Tongue (tissue), 2 donors: ENCODE data around the gene GJA8. TPM values are rescaled to one million over a fixed set of nuclear protein-coding genes. Genes with fewer than 3 reads are reported as not detected.
"Not testable (repeated sequence)": the region's sequence is repeated elsewhere in the genome, so short reads cannot be mapped to it uniquely, and the experiment has no call there.

Experiments used
- DNase-seq: peaks from one replicate; pipeline ENCODE4 v3.0.0-alpha.2; 2015
- total RNA-seq: library from RNA; depleted of rRNA; stranded (reverse); fragments of >200 nt; gene quantifications from one replicate; pipeline ENCODE4 v1.2.3, GENCODE V29; 2014

Gene GJA8
- total RNA-seq, result not detected

DNA sequence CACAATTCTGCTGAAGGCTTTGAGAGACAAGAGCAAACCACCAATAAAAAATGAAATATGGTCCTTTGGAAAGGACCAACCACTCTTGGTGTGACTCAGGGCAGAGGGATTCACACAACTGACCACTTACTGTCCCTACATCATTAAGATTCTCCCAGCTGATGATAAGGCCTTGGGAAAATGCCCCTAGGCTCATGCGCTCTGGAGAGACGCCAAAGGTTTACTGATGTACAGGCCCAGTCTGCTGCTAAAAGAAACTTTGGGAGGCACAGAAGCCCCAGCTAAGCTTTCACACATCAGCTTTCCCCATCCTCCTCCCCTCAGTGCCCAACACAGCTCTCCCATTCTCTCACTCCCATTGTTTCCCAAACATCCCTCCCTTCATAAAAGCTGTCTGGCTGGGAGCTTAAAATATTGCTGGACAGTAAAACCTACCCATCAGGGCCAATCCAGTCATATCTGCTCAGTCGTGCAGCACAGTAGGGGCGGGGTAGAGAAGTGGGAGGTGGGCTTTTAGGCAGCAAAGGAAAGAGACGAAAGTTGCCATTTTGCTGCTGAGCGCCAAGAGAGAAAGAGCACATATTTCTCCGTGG, at the start of gene GJA8:
TSS of gene GJA8 (plus strand) at position 543 of the 593 bp plus-strand sequence. CDS start 5,161 bp downstream, outside the sequence.
- no peak for DNase-seq

DNA sequence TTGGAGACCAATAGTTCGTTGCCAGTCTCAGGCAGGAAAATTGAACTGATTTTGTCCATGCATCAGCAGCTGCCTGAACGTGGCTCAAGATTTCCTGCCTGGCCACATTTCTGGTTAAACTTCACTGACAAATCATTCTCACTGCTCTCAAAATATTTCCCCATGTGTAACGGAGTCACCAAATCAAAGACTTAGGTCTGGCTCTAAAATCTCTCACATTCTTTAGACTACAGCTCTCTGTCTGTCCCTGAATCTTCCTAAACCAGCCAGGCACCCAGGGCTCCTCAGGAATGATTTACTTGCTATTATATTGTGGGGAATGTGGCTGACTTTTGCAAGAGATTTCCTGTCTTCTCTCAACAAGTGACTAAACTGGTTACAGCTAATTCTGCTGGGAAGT, 49.2 kb upstream of the GJA8 start:
- no peak for DNase-seq

DNA sequence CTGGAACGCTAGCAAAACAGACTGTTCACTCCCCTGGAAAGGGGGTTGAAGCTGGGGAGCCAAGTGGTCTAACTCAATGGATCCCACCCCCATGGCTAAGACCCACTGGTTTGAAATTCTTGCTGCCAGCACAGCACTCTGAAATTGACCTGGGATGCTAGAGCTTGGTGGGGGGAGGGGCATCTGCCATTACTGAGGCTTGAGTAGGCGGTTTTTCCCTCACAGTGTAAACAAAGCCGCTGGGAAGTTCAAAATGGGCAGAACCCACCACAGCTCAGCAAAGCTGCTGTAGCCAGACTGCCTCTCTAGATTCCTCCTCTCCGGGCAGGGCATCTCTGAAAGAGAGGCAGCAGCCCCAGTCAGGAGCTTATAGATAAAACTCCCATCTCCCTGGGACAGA, 47.6 kb upstream of the GJA8 start:
- not testable (repeated sequence) for DNase-seq

DNA sequence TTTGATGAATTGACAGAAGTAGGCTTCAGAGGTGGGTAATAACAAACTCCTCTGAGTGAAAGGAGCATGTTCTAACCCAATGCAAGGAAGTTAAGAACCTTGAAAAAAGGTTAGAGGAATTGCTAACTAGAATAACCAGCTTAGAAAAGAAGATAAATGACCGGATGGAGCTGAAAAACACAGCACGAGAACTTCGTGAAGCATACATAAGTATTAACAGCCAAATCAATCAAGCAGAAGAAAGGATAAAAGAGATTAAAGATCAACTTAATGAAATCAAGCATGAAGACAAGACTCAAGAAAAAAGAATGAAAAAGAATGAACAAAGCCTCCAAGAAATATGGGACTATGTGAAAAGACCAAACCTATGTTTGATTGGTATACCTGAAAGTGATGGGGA, 46.6 kb upstream of the GJA8 start:
- DNase-seq, result not testable (repeated sequence)

DNA sequence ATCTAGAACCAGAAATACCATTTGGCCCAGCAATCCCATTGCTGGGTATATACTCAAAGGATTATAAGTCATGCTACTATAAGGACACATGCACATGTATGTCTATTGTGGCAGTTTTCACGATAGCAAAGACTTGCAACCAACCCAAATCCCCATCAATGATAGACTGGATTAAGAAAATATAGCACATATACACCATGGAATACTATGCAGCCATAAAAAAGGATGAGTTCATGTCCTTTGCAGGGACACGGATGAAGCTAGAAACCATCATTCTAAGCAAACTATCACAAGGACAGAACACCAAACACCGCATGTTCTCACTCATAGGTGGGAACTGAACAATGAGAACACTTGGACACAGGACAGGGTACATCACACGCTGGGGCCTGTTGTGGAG, 35.4 kb upstream of the GJA8 start:
- DNase-seq, result not testable (repeated sequence)

DNA sequence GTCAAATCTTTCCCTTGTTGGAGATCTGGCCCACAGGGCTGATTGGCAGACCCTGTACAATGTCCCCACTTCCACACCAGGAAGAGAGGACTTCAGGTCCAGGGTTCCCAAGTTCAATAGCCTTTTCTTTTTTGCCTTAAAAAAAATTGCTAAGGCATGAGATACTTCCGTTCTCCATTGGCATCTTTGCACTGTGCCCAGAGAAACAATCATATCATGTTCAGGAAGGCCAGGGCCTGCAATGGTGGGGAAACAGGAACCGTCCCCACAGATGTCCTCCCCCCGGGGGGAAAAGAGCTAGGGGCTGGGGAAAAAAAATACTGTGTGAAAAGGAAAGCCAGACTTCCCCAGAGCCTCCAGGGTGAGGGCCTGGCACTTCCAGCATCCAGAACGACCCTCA, 24.6 kb upstream of the GJA8 start:
- DNase-seq, result no peak

DNA sequence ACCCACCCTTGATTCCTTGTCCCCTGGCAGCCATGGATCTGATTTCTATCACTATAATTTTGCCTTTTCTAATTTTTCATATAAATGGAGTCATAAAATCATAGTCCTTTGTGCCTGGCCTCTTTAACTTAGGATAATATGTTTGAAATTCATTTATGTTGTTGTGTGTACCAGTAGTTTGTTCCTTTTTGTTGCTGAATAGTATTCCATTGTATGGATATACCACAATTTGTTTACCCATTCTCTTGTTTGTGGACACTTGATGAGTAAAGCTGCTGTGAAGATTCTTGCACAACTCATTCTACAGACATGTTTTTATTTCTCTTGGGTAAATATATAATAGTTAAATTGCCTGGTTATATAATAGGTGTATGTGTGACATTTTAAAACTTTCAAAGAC, 22.7 kb upstream of the GJA8 start:
- DNase-seq, result no peak

DNA sequence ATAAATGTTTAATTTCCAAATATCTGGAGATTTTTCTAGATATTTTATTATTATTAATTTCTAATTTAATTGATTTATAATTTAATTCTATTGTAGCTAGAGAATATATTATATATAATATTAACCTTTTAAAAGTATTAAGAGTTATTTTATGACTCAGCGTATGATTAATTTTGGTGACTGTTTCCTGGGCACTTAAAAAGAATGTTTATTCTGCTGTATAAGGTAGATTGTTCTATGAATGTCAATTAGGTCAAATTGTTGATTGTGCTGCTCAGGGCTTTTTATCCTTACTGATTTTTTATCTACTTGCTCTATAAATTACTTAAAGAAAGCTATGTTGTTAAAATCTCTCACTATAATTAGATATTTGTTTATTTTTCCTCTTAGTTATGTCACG, 20.1 kb upstream of the GJA8 start:
- DNase-seq, result no peak

DNA sequence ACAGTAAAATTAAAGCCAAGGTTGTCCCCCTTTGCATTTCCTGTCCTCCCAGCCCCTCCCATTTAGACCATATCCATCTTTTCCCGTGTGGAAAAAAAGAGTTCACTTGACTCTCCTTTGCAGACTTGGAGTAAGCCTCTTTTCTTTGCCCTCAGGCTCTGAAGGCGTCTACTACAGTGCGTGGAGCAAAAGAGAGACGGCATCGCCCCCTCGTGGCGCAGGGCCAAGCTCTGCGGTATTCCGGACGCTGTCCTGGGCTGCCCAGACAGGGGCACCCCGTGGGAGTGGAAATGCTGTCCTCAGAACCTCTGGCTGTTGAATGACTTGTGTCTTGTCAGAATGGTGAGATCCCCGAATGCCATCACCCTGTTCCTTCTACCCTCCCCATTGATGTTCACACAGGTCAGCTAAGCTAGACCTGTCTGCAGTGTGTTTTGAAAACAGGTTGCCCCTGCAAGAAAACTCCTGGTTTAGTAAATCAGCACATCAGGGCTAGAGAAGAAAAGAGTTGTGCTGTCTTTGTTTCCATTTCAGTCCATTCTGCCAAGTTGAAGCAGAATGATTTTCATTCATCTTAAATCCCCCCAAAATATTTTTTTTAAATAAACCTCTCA, 12.3 kb upstream of the GJA8 start:
- peak; percentile 81 for DNase-seq

DNA sequence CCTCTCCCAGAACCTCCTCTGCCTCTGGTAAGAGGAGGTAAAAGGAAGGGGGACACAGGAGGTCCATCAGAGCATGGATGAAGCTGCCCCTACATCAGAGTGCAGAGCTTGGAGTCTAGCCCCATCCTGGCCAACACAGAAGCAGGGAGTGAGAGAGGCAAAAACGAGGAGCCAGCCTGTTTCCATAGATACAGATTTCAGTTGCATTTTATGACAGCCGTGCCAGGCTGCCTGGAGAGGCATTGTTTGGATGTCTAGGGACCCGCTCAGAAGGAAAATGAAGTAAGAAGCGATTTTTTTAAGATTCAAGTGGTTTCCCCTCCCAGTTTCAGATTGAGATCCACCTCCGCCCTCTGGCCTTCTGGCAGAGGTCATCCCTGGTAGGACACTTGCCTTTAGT, 11.5 kb upstream of the GJA8 start:
- DNase-seq, result no peak

DNA sequence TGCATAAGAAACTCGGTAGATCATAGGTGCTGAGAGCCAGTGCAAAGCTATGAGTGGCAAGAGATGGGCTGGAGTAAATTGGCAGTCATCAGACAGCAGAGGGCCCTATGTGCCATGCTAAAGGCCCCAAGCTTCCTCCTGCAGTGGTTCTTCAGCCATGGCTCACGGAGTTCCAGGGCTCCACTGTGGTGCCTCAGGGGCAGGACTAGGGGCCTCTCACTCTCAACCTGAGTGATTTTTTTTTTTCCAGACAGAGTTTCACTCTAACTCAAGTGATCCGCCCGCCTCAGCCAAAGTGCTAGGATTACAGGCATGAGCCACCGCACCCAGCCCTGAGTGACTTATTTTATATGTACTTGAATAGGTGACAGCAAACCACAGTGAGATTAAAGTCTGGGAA, 10.4 kb upstream of the GJA8 start:
- DNase-seq, result peak; percentile 33

DNA sequence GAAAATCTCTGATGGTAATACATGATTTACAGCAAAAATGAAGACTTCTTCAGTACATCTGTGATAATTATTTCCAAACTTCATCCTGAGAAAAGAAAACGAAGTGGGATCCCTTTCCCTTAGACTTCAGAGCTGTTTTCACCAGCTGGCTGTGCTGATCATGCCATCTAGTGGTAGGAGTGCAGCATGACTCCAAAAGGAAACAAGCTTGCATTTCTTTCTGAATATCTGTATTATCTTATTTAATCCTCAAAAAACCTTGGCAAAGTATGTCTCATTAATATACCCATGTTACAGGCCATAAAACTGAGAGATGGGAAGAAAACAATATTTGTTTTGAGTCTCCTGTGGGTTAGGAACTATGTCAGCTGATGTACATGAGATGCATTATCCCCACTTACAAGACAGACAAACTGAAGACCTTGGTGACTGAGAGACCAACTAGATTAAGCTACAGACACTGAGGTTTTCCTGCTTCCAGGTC, 9.8 kb upstream of the GJA8 start:
- peak; percentile 82 for DNase-seq

DNA sequence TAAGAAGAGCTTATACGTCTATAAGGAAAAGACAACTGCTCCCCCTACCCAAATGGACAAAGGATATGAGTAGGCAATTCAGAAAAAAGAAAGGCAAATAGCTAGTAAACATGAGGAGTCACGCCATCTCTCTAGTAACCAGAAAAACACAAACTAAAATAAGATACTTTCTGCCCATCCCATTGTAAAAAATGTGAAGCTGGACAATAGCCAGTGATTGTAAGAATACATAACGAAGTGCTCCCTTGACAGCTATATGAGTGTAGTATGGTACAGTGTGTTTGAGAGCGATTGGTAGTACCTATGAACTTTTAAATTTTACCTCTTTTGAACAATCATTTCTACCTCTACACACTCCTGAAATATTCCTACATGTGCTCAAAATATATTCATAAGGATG, 7.5 kb upstream of the GJA8 start:
- DNase-seq, result no peak

DNA sequence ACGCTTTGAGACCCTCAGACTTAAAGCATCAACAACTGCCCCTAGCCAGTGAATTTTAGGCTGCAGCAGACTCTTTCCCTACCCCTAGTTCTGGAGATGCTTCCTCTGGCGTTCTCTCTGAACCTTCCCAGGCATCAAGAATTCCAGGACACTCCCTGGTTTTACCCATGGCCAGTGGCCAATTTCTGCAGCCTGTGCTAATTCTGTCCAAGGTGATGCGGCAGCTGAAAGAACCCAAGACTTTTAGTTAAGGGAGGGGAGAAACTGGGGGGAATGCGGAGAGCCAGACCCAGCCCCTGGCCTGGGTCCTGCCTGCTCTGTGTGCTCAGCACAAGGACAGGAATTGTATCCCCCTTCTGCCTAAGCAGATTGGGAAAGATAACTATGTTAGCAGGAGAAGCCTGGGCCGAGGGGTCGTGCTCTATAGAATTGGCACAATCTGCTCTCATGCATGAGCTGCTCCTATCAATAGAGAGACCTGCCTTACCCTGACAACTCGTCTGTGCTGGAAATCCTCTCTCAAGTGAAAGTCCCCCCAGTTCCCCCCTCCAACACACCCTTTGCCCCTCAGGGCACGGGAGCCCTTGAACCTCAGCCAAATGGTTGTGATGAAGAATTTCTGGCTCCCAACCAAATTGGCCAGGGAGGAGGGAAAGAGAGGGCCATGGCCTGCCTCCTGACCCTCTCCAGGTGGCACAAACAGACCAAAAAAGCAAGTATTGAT, 5.4 kb upstream of the GJA8 start:
- peak; percentile 58 for DNase-seq

DNA sequence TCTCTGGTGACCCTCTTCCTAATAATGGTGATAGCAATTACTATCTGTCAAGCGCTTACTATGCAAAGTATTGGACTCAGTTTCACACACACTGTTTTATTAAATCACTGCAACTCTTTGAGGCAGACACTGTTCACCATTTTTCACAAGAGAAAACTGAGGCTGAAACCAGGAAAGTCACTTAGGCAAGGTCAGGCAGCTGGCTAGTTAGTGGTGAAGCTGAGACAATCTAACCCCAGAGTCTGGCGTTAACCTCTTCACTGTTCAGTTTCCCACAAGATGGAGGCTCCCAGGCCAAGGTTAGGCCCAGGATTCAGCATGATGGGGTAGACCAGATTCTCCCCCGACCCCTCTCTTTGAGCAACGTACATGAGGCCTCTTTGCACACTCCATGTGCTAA, 4.8 kb upstream of the GJA8 start:
- no peak for DNase-seq

DNA sequence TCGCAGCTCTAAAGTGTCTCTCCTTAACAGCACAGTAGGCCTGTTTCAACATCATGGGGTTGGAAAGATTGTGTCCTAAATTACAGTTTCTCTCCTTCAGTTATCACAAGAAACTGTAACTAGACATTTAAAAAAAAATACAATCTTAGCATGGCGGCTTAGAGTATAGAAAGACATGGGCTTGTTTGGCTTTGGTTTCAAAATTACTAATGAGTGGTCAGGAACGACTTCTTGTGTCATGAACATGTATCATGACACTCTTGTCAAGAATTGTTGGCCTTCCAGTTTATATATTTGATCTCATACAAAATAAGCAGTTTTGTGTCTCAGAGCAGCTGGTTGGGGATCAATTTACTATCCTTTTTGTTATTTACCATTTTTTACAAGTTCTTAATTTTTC, 2.1 kb downstream of the GJA8 start:
- DNase-seq, result no peak

DNA sequence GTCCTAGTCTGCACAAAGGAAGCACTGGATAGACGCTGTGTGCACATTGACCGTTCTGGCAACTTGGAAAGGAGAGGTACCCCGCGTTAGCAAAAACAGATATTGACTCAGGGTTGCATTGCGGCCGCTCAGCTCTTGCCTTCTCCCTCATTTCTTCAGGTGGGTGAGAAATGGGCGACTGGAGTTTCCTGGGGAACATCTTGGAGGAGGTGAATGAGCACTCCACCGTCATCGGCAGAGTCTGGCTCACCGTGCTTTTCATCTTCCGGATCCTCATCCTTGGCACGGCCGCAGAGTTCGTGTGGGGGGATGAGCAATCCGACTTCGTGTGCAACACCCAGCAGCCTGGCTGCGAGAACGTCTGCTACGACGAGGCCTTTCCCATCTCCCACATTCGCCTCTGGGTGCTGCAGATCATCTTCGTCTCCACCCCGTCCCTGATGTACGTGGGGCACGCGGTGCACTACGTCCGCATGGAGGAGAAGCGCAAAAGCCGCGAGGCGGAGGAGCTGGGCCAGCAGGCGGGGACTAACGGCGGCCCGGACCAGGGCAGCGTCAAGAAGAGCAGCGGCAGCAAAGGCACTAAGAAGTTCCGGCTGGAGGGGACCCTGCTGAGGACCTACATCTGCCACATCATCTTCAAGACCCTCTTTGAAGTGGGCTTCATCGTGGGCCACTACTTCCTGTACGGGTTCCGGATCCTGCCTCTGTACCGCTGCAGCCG, 5.4 kb downstream of the GJA8 start:
- DNase-seq, result no peak

DNA sequence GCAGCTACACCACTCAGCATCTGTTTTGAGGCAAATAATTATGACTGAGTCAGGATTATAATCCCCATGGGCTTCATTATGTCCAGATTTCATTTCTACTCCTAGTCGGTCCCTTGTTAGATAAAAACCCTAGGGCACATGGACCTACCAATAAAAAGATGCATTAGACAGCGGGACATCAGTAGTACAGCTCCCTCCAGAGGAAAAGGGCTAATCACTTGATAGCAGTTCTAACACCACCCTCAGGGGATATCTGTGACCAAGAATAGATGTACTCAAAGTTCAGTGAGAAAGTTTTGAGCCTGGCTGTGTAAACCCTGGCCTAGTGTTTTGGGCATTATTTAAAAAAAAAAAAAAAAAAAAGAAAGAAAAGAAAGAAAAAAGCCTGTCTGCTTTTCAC, 10.0 kb downstream of the GJA8 start:
- no peak for DNase-seq

DNA sequence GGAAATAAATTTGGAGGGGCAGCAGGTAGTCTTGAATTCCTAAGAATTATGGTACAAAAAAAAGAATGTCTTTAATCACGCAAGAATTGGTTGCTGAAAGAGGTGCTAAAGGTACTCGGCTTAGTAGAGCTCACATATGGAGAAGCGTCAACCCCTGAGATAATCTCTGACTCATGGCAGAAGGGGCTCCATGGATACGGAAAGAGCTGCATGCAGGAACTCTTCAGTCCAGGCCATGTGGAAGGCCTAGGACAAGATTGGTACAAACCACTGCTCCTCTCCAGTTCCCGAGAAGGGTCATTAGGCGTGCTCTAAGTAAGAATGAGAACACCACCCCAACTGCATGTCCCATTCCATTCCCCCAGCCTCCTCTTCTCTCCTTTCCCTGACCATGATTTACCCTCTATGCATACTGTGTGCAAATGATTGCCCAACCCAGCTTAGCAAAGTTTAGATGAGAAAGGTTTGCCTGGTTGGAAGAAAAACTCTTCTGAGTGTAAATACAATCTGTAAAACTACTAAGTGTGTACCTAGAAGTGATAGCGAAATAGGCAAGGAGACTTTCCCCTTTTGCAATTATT, 10.9 kb downstream of the GJA8 start:
- DNase-seq, result no peak

DNA sequence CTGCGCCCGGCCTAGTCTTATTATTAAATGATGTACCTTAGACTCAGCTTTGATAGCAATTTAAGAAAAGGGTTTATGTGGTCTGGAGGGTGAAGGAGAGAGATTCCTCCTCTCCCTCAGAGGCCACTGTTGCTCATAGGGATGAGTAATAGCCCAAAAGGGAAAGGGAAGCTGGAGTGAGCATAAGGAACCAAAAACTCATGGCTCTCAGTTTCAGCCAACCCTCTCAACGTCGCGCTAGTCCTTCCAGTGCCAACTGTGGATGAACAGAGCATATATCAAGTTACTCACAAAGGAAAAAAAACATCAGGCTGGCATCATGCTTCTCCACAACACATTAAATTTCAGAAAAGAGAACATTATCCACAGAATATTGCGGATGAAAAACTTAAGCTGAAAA, 17.3 kb downstream of the GJA8 start:
- DNase-seq, result peak; percentile 70

DNA sequence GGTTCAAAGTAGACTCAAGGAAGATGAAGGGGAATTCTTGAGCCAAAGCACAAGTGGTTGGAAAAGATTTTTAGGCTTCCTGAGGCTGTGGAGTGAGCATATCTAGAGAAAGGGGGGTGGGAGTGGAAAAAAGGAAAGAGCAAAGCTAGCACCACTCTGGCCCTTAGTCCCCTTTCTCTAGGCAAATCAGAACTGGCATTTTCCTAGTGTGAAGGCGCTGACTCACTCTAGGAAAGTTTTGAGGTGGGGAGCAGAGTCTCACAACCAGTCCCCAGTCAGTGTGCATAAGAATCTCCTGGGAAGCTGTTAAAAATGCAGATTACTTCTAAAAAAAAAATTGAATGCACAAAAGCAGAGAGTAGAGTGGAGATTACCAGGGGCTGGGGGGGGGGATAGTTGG, 22.2 kb downstream of the GJA8 start:
- no peak for DNase-seq

DNA sequence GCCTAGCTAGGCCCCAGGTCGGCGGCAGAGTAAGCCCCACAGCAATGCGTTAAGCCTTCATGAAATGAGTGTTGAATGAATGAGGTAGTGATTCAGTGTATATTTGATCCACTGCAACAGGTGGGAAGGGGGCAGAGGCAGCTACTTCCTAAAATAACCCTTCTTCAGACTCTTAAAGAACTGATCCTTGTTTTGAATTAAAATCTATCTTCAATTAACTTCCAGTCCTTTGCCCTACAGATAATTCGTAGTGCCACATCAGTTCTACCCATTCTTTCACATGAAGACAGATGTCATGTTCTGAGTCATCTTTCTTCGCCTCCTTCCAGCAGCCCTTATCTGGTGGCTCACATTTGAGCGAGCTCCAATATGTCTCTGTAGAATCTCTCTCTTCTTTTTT, 24.6 kb downstream of the GJA8 start:
- peak; percentile 54 for DNase-seq

DNA sequence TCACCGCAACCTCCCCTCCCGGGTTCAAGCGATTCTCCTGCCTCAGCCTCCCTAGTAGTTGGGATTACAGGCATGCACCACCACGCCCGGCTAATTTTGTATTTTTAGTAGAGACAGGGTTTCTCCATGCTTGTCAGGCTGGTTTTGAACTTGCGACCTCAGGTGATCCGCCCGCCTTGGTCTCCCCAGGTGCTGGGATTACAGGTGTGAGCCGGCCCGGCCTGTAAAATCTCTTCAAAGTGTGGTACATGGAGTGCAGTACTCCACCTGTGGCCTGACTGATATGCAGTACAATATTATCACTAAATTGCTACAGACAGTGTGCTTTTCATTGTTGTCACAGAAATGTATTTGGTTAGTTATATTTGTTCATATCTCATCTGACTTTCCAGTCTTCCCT, 25.1 kb downstream of the GJA8 start:
- DNase-seq, result not testable (repeated sequence)
